NB4 (cell line): ENCODE results near the gene DNAH17.

Experiments
- DNase-seq: peaks from one replicate; pipeline ENCODE4 v3.0.0; 2010; ENCODE audit warnings: low read depth
- H3K4me3 ChIP-seq: one replicate; pipeline ENCODE4 v1.5.1; 2011; ENCODE audit warnings: mild to moderate bottlenecking, low read depth, low read length, moderate library complexity
- CTCF ChIP-seq: IDR thresholded peaks from one replicate; pipeline ENCODE4 v1.5.1; 2012; ENCODE audit warnings: low read depth, low read length
- MAX ChIP-seq: IDR thresholded peaks from 2 replicates; pipeline ENCODE4 v1.6.1; 2011; ENCODE audit warnings: low read depth, low read length
- MYC ChIP-seq: IDR thresholded peaks from 2 replicates; pipeline ENCODE4 v1.6.1; 2011; ENCODE audit warnings: low read depth, low read length
- POLR2A ChIP-seq: IDR thresholded peaks from 2 replicates; pipeline ENCODE4 v1.6.1; 2011; ENCODE audit warnings: mild to moderate bottlenecking; ENCODE audit not compliant: insufficient read length; ENCODE audit errors: extremely low read depth

Gene DNAH17

GRCh38 chr17:78592991-78593329 is 15.8 kb upstream of the DNAH17 start:
- no peak for DNase-seq
- TF ChIP-seq CTCF (no peak), POLR2A (no peak), MAX (no peak), MYC (no peak)
- no peak overlapping the region for H3K4me3 ChIP-seq

GRCh38 chr17:78591263-78591671 is 14.1 kb upstream of the DNAH17 start:
- H3K4me3 ChIP-seq, result no peak overlapping the region
- TF ChIP-seq CTCF (no peak), MAX (no peak), POLR2A (no peak), MYC (no peak)
- DNase-seq, result no peak

- no peak for DNase-seq
- TF ChIP-seq POLR2A (no peak), MAX (no peak)
- no peak overlapping the region for H3K4me3 ChIP-seq
These were observed 12.7 kb upstream of the DNAH17 start for GRCh38 chr17:78589885-78590284.

- no peak overlapping the region for H3K4me3 ChIP-seq
- TF ChIP-seq CTCF (no peak), MYC (no peak), MAX (no peak), POLR2A (no peak)
- no peak for DNase-seq
These were observed 12.0 kb upstream of the DNAH17 start for GRCh38 chr17:78589031-78589675.

GRCh38 chr17:78588258-78589030 is 11.2 kb upstream of the DNAH17 start:
- TF ChIP-seq POLR2A (no peak), CTCF (no peak), MAX (no peak), MYC (no peak)
- no peak for DNase-seq
- no peak overlapping the region for H3K4me3 ChIP-seq

GRCh38 chr17:78585006-78585630 is 7.9 kb upstream of the DNAH17 start:
- no peak for TF ChIP-seq MAX
- TF ChIP-seq MYC, result no peak
- no peak for TF ChIP-seq POLR2A
- TF ChIP-seq CTCF, result no peak
- no peak overlapping the region for H3K4me3 ChIP-seq
- DNase-seq, result no peak
